Endothelial cell (in vitro differentiated cells): ENCODE results near the gene ISOC2. TPM values are rescaled to one million over a fixed set of nuclear protein-coding genes. Genes with fewer than 3 reads are reported as not detected.

Source experiments
- DNase-seq: peaks from one replicate; pipeline ENCODE4 v3.0.0; 2021; ENCODE audit warnings: low spot score
- H3K27ac Mint-ChIP-seq: one replicate; pipeline ENCODE4 v1.8.0; 2021; ENCODE audit warnings: mixed read lengths, inconsistent platforms; ENCODE audit not compliant: unreplicated experiment
- H3K27me3 Mint-ChIP-seq: one replicate; pipeline ENCODE4 v1.8.0; 2021; ENCODE audit warnings: mild to moderate bottlenecking, moderate library complexity, mixed read lengths, inconsistent platforms; ENCODE audit not compliant: unreplicated experiment
- H3K36me3 Mint-ChIP-seq: one replicate; pipeline ENCODE4 v1.8.0; 2021; ENCODE audit warnings: mild to moderate bottlenecking, low read depth, mixed read lengths, inconsistent platforms; ENCODE audit not compliant: unreplicated experiment
- H3K4me1 Mint-ChIP-seq: one replicate; pipeline ENCODE4 v1.8.0; 2021; ENCODE audit warnings: mild to moderate bottlenecking, mixed read lengths, inconsistent platforms; ENCODE audit not compliant: unreplicated experiment
- H3K4me3 Mint-ChIP-seq: one replicate; pipeline ENCODE4 v1.8.0; 2021; ENCODE audit warnings: mild to moderate bottlenecking, mixed read lengths, inconsistent platforms; ENCODE audit not compliant: unreplicated experiment
- H3K9me3 Mint-ChIP-seq: one replicate; pipeline ENCODE4 v1.8.0; 2021; ENCODE audit warnings: mixed read lengths, inconsistent platforms; ENCODE audit not compliant: unreplicated experiment
- CTCF ChIP-seq: fragments of 200-600 bp; sonication (generic); IDR thresholded peaks from one replicate; pipeline ENCODE4 v1.5.0; 2021; ENCODE audit warnings: antibody characterized with exemption; ENCODE audit not compliant: unreplicated experiment
- total RNA-seq: library from RNA; stranded (reverse); fragmentation: NEBNext Ultra II Directional; extraction: Animal tissue kit (Norgen Biotek cat#: 25700); gene quantifications from one replicate; pipeline ENCODE4 v1.2.1, GENCODE V29; 2021; ENCODE audit not compliant: unreplicated experiment

ISOC2 gene
- total RNA-seq, 1 donor from 2014 or later: 20.2 TPM

GRCh38 chr19:55447421-55448174, 13.8 kb downstream of the ISOC2 start:
- no peak for DNase-seq
- Mint-ChIP-seq H3K27me3 (peaks cover 34% of the 10 kb centered on the region), H3K27ac (no peak overlapping the region), H3K4me3 (no peak overlapping the region), H3K36me3 (peaks cover 4% of the 10 kb centered on the region), H3K9me3 (peaks cover 3% of the 10 kb centered on the region), H3K4me1 (peaks cover 4% of the 10 kb centered on the region)
- no peak for TF ChIP-seq CTCF

- peaks cover 11% of the 10 kb centered on the region for H3K4me1 Mint-ChIP-seq
- no peak for DNase-seq
- TF ChIP-seq CTCF: no peak
- H3K36me3 Mint-ChIP-seq: peaks cover 5% of the 10 kb centered on the region
- H3K27me3 Mint-ChIP-seq: peaks cover 42% of the 10 kb centered on the region
- peak overlapping the region; percentile 13 for H3K27ac Mint-ChIP-seq
- peaks cover 3% of the 10 kb centered on the region for H3K9me3 Mint-ChIP-seq
- peak overlapping the region; percentile 86 for H3K4me3 Mint-ChIP-seq
Observed at GRCh38 chr19:55446060-55446459, 15.4 kb downstream of the ISOC2 start.

- peaks cover 15% of the 10 kb centered on the region for H3K4me1 Mint-ChIP-seq
- H3K27ac Mint-ChIP-seq: peak overlapping the region; percentile 54
- peaks cover 3% of the 10 kb centered on the region for H3K9me3 Mint-ChIP-seq
- no peak for DNase-seq
- TF ChIP-seq CTCF: no peak
- no peak overlapping the region for H3K4me3 Mint-ChIP-seq
- H3K36me3 Mint-ChIP-seq: peaks cover 12% of the 10 kb centered on the region
- peaks cover 42% of the 10 kb centered on the region for H3K27me3 Mint-ChIP-seq
Observed at GRCh38 chr19:55444646-55445045, 16.8 kb downstream of the ISOC2 start.

GRCh38 chr19:55443824-55444480, 17.5 kb downstream of the ISOC2 start:
- Mint-ChIP-seq H3K36me3 (peaks cover 17% of the 10 kb centered on the region), H3K4me3 (no peak overlapping the region), H3K4me1 (peaks cover 15% of the 10 kb centered on the region), H3K9me3 (peaks cover 3% of the 10 kb centered on the region), H3K27ac (no peak overlapping the region), H3K27me3 (peaks cover 47% of the 10 kb centered on the region)
- DNase-seq: no peak
- no peak for TF ChIP-seq CTCF
